Activated CD4-positive, alpha-beta T cell treated with anti-CD3 and anti-CD28 coated beads, Interleukin-2, amount 50 U/mL, for 48 hours (primary cell): ENCODE measurements around the gene KIF18B.

ENCODE experiments used
- DNase-seq, 2 experiments: peaks; one replicate each; pipeline ENCODE4 v3.0.0-alpha.2; 2020

KIF18B gene

GRCh38 chr17:44947461-44948314 is at the start of gene KIF18B:
Gene KIF18B (minus strand): TSS chr17:44947773. CDS start chr17:44936344, 11,429 bp downstream.
- peak; percentile 91 to 95 for DNase-seq

- DNase-seq: no peak
Observed at GRCh38 chr17:44996304-44996703, 48.7 kb upstream of the KIF18B start.

DNA sequence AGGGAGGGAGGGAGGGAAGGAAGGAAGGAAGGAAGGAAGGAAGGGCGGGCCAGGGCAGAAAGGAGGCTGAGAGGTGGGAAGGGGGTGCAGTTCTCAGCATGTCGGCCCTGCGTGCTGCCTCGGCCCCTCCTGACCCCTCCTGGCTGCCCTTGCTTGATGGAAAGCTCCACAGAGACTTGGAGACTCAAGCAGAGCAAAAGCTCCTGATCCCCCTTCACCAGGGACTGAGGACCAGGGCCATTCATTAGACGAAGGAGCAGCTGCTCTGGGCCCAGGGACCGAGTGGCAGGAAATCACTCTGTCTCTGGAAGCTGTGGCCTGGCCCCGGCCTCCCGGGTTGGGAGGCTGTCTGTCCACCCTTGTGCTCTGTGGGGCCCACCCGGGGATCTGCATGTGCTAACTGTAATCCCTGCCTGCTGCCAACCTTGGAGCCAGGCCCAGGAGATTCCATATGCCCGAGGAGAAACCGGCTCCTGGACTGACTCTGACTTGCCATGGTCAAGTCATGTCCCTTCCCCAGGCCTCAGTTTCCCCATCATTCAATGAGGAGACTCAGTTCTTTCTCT is 47.9 kb upstream of the KIF18B start:
- DNase-seq: no peak

- DNase-seq: no peak
Observed at GRCh38 chr17:44992242-44992939, 44.8 kb upstream of the KIF18B start.

- DNase-seq: no peak
Observed at GRCh38 chr17:44990994-44991393, 43.4 kb upstream of the KIF18B start.

DNA sequence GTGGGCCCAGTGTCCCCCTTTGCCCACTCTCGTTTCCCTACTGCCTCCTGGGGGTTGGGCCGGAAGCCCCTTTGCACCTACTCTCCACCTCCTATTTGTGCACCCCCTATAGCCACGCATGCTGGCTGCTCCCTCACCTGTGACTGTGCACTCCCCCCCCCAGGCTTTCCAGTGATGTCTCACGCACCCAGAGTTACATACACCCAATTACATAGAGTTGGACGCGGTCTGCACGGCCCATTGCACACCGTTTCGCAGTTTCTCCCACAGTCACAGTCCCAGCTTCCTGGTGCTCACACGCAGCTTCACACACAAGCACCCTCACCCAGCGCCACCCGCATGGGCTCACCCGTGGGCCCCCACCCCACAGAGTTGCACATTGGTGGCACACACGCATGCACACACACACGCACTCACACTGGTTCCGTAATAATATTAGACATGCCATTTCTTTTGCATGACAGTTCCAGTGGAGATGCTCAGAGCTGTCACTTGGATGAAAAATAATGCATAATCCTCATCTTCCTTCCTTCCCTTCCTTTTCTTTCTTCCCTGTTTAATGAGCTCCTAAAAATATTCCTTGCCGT is 42.1 kb upstream of the KIF18B start:
- DNase-seq: no peak

GRCh38 chr17:44988044-44988942 is 40.7 kb upstream of the KIF18B start:
- no peak for DNase-seq

DNA sequence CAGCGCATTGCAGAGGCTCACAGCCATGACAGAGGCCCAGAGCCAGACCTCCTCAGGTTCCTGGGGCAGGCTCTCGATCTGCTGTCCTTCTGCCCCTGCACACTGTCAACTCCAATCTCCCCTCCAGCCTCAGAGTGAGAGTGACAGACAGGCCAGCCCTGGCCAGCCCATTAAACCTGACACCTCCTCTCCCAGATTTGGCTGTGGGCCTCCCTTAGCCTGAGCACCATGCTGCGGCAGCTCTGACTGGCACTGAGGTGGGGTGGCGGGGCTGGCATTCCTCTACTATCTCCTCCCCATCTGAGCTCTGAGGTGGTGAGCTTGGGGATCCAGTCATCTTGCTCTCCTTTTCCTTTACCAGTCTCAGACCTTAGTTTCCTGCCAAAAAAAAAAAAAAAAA is 36.0 kb upstream of the KIF18B start:
- DNase-seq: no peak

- no peak for DNase-seq
Observed at GRCh38 chr17:44982113-44982702, 34.6 kb upstream of the KIF18B start.

DNA sequence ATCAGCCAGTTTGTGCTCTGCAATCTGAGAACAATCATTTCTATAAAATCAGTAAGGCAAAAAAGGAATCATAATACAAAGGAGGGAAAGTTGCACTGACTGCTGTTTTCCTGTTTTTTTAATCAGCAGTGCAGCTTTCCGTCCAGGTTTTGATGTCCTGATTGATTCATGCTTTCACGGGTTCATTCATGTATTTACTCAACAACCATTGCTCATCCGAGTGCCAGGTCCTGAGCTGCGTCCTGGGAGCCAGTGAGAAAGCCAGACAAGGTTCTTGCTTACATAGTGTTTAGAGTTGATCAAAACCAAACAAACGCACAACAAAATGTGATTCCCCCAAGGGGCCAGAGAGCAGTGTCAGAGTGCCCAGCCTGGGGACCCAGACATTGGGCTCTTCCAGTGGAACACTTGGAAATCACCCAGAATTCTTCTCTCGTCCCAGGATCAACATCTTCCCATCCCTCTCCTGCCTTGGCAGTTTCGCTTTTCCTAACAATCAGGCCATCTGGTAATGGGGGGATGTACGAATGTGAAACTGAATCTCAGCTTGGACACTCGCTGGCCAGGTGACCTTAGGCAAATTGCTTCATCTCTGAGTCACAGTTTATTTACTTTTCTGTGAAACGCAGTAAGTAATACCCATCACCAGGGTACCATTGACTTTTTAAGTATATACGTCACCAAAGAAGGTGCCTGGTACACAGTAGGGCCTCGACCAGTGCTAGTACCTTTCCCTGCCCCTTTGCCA is 33.8 kb upstream of the KIF18B start:
- DNase-seq: no peak

DNA sequence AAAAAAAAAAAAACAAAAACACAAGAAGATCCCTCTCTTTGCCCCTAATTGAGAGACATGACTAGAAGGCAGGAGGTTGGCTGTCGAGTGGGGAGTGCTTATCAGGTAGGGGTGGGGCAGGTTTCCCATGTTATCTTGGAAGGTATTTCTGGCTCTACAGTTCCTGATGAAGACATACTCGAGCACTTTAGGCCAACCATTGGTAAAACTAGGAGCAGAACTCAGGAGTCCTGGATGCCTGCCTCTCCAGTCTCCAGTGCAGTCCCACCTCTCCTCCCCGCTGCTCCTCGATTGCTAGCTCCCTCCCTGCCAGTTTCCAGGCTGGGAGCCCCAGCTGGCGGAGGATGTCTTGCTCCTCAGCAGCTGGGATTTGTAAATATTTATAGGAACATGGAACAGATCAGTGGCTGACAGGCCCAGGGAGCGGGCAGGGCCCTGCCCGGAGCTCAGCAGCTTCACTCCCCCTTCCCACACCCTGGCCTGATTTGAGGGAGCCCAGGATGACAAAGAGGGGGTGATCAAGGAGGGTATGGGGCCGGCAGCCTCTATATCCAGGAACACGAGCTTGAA is 31.9 kb upstream of the KIF18B start:
- no peak for DNase-seq

DNA sequence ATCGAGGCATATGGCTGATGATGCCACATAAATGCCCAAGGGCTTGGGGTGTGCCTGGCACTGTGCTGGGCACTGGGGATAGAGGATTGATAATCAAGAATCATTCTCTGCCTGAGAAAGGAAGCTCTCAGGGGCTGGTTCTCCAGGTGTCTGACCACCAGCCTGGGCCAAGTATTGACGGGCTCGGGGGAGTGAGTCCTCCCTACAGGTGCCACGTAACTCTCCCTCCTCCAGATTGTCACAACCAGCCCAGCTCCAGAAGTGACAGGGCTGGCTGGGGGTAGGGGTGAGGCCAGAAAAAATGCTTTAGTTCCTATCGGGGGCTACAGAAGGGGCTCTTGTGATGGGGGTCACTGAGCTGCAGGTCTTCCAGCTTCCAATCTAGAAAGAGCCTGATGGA is 31.2 kb upstream of the KIF18B start:
- DNase-seq: no peak

DNA sequence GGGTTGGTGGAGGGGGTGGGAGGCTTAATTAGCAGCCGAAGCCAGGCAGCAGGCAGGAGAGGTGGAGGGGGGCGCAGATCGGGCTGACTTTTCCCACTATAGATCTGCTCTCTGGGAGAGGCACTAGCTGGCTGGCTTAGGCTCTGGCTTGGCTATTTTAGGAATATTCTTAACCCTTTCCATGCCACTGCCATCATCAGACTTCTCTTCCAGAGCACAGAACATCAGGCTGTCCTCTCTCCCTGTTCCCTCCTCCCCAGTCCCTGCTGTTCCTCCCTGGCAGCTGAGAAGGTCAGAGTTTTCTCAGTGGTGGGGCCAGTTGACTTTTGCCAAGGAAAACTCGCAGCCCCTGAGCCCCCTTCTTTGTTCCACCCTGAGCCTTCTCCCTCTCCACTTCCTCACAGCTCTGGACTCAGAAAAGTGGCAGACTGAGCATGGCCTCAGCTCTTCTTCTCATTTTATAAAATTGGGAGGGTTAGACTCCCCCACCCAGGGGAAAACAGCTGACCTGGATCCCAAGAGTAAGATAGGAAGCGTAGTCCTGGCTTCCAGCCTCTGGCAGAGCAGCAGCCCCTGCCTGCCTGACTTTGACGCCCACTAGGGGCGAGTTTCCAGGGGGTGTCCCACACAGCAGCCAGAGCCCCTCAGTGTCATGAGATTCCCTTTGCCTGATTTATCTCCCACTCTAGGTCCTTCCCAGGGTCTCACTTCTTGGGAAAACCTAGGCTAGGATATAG is 30.4 kb upstream of the KIF18B start:
- DNase-seq: no peak

GRCh38 chr17:44977065-44977464 is 29.5 kb upstream of the KIF18B start:
- no peak for DNase-seq

GRCh38 chr17:44976206-44976605 is 28.6 kb upstream of the KIF18B start:
- no peak for DNase-seq

GRCh38 chr17:44972953-44973352 is 25.4 kb upstream of the KIF18B start:
- DNase-seq: no peak

- peak; percentile 68 to 78 for DNase-seq
Observed at GRCh38 chr17:44971776-44972483, 24.4 kb upstream of the KIF18B start.

DNA sequence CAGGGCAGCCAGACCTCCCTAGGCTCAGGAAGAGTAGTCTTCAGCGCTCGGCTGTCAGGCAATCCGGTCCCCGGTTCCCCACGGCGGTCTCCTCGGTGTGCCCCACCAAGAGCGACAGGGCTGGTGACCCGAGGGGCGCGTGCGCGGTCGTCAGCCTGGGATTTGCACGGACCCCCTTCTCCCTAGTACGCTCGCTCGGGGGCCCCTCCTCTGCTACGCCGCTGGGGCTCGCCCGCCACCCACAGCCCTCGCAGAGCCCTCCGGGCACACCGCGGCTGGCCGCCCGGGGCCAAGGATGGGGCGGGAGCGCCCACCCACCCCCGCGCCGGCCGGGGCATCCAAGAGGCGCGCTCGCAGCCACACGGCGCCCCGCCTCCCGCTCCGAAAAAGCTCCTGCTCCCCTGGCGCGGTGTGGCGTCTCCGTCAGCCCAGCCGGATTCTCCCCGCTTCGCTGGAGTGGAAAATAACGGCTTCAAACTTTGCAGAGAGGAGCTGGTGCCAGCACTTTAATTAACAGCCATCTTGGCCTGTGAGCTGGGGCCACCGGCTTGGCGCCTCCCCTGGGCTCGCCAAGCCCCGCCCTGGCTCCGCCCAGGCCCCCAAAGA is 22.7 kb upstream of the KIF18B start:
- peak; percentile 37 to 40 for DNase-seq

DNA sequence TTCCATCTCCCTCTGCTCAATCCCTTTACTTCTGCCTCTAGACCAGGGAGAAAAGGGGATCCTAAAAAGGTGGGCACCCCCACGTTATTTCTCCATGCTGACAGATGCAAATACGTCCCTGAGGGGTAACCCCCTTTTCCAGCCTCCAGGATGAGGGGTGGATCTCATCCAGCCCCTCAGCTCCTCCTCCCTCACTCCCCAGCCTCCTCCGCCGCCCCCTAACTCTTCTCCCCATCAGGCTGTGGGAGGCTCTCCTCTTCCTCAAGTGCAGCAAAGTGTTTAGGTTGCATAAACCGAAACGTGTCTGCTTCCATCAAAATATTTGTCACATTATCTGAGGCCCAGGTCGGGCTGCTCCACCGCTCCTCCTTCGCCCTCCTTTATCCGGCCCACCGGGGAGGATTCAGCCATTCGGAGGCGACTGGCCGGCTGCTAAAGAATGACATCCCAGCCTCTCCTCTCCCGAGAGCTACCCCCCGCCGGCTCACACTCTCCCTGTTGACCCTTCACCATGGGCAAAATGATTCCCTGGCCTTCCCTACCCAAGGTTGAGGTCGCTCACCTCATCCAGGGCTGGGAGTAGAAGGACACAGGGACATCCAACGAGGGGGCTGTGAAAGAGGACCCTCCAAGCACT is 21.7 kb upstream of the KIF18B start:
- no peak for DNase-seq
